GM06990 (cell line): ENCODE data around the gene DALRD3.

Experiments used
- DNase-seq: peaks from one replicate; pipeline ENCODE4 v3.0.0-alpha.2; 2011; ENCODE audit not compliant: insufficient read length; ENCODE audit errors: extremely low read depth
- H3K27me3 ChIP-seq: replicated peaks from 2 replicates; pipeline ENCODE4 v1.6.0; 2011; ENCODE audit warnings: low read length; ENCODE audit not compliant: control insufficient read depth, insufficient read depth
- H3K36me3 ChIP-seq: 2 replicates; pipeline ENCODE4 v1.5.1; 2011; ENCODE audit warnings: low read length; ENCODE audit not compliant: control insufficient read depth, insufficient read depth
- H3K4me3 ChIP-seq: replicated peaks from 2 replicates; pipeline ENCODE4 v1.5.1; 2011; ENCODE audit warnings: low read depth, mild to moderate bottlenecking, control low read depth, low read length
- TF ChIP-seq, protein P1 (sequence below): IDR thresholded peaks from 2 replicates; pipeline ENCODE4 v1.5.1; 2011; ENCODE audit warnings: low read length, control low read depth, mild to moderate bottlenecking, inconsistent platforms; ENCODE audit not compliant: insufficient read depth, poor library complexity, severe bottlenecking

Gene DALRD3

GRCh38 chr3:48991851-48992545 lies 26.4 kb downstream of the DALRD3 start:
- TF ChIP-seq, protein P1, sequence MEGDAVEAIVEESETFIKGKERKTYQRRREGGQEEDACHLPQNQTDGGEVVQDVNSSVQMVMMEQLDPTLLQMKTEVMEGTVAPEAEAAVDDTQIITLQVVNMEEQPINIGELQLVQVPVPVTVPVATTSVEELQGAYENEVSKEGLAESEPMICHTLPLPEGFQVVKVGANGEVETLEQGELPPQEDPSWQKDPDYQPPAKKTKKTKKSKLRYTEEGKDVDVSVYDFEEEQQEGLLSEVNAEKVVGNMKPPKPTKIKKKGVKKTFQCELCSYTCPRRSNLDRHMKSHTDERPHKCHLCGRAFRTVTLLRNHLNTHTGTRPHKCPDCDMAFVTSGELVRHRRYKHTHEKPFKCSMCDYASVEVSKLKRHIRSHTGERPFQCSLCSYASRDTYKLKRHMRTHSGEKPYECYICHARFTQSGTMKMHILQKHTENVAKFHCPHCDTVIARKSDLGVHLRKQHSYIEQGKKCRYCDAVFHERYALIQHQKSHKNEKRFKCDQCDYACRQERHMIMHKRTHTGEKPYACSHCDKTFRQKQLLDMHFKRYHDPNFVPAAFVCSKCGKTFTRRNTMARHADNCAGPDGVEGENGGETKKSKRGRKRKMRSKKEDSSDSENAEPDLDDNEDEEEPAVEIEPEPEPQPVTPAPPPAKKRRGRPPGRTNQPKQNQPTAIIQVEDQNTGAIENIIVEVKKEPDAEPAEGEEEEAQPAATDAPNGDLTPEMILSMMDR = no peak
- H3K4me3 ChIP-seq = no peak overlapping the region
- DNase-seq = no peak
- peaks cover 6% of the 10 kb centered on the region for H3K36me3 ChIP-seq
- no peaks in the 10 kb centered on the region for H3K27me3 ChIP-seq

DNA sequence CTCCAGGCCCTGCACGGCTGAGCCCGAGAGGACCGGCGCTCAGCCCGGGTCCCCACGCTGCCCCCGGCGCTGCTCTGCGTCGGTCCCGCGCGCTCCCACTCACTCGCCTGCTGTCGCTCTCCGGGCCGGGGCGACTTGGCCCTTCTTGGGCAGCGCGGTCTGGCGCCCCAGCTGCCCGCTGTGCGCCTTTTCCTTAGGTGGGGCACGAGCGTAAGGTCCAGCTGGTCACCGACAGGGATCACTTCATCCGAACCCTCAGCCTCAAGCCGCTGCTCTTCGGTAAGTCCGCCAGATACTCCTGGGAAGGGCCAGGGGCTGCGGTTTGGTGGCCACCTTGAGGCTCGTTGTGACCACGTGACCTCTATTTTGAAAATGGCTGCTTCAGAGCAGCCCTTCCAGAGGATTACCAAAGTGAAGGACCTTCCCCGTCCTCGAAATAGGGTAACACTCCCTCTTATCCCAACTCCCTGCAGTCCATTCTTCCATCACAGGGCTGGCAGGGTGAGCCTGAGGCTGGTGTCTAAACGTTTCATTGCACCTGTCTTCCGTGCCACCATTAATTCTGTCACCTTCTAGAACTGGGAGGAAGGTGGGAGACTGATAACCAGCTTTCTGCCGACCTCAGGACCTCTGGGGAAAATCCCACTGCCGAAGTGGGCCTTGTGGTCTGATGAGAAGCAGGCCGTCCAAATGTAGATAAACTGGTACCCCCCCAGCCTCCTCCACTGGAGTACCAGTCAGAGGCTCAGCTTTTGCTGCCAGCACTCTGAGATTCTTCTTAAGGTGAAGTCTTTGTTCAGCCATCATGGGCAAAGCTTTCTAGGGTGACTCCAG lies 27.5 kb downstream of the DALRD3 start:
- peaks cover 6% of the 10 kb centered on the region for H3K36me3 ChIP-seq
- no peak for DNase-seq
- no peaks in the 10 kb centered on the region for H3K27me3 ChIP-seq
- TF ChIP-seq, protein P1 = no peak
- peak overlapping the region; percentile 80 for H3K4me3 ChIP-seq

DNA sequence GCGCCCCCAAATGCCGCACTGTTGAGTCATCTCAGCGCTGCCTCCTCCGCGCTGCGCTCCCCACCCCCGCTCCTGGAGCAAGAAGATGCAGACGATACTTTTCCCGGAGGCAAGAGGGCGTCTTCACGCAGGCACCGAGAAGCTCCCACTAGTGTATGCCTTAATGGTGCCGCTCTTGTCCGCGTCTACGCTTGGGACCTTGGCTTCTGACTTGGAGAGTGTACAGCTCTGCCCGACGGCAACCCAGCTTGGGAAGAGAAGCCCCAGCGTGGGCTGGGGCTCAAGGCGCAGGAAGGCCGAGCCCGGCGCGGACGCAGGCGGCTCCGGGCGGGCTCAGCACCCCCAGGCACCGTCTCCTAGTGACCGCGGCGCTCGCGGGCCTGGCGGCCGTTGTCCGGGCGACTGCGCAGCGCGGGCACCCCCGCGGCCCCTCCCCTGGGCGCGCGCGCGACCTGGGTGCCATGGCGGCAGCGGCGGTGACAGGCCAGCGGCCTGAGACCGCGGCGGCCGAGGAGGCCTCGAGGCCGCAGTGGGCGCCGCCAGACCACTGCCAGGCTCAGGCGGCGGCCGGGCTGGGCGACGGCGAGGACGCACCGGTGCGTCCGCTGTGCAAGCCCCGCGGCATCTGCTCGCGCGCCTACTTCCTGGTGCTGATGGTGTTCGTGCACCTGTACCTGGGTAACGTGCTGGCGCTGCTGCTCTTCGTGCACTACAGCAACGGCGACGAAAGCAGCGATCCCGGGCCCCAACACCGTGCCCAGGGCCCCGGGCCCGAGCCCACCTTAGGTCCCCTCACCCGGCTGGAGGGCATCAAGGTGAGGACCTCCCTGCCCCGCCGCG lies 28.4 kb downstream of the DALRD3 start, which contains the start of gene P4HTM:
P4HTM (plus strand) TSS at position 446 of the 840 bp plus-strand sequence; CDS start at position 462, 16 bp downstream.
- DNase-seq = peak; percentile 83
- Histone ChIP-seq H3K4me3 (peak within 1 kb of the TSS; percentile 80), H3K27me3 (no peaks in the 10 kb centered on the region)

GRCh38 chr3:48989126-48989795 lies 29.1 kb downstream of the DALRD3 start:
- no peak for DNase-seq

More for the DNA sequence above, 28.4 kb downstream of the DALRD3 start, which contains the start of gene P4HTM:
- TF ChIP-seq, protein P1 = peak; percentile 47
- H3K36me3 ChIP-seq = peaks cover 7% of the 10 kb centered on the region

More at GRCh38 chr3:48989126-48989795, 29.1 kb downstream of the DALRD3 start:
- Histone ChIP-seq H3K4me3 (peak overlapping the region; percentile 80), H3K27me3 (no peaks in the 10 kb centered on the region), H3K36me3 (peaks cover 9% of the 10 kb centered on the region)
- TF ChIP-seq, protein P1 = no peak
